Tongue (tissue), 2 donors: ENCODE results near the gene RHOH. TPM values are rescaled to one million over a fixed set of nuclear protein-coding genes. Genes with fewer than 3 reads are reported as not detected.
"Not testable (repeated sequence)": the region's sequence is repeated elsewhere in the genome, so short reads cannot be mapped to it uniquely, and the experiment has no call there.

Source experiments
- DNase-seq: peaks from one replicate; pipeline ENCODE4 v3.0.0-alpha.2; 2015
- total RNA-seq: library from RNA; depleted of rRNA; stranded (reverse); fragments of >200 nt; gene quantifications from one replicate; pipeline ENCODE4 v1.2.3, GENCODE V29; 2014

Gene RHOH, protein sequence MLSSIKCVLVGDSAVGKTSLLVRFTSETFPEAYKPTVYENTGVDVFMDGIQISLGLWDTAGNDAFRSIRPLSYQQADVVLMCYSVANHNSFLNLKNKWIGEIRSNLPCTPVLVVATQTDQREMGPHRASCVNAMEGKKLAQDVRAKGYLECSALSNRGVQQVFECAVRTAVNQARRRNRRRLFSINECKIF
- total RNA-seq: 0.62 TPM

DNA sequence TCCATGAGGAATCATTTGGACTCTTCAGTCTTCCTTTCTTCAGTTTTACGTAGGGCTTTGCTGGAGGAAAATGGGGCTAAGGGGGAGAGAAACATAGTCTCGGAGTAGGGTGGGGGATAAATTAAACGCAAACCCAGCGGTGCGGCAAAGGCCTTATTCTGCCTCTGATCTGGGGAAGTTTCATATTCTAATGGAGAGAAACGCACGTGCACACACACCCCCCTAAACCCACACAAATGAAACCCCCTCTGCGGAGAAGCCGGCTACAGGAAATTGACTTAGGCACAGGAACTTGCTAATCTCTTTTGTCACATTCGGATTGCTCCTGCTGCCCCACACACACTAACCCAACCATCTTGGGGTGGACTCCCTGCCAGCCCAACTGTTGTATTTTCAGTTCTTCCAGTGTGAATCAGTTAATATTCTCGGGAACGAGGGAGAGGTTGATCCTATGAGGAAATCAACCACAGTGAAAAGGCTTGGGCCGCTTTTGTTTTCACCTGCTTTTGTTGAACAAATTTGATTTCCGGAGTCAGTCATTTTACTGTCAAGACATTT, at the start of gene RHOH:
TSS of gene RHOH (plus strand) at position 308 of the 558 bp plus-strand sequence. CDS start 46,356 bp downstream, outside the sequence.
- no peak for DNase-seq

DNA sequence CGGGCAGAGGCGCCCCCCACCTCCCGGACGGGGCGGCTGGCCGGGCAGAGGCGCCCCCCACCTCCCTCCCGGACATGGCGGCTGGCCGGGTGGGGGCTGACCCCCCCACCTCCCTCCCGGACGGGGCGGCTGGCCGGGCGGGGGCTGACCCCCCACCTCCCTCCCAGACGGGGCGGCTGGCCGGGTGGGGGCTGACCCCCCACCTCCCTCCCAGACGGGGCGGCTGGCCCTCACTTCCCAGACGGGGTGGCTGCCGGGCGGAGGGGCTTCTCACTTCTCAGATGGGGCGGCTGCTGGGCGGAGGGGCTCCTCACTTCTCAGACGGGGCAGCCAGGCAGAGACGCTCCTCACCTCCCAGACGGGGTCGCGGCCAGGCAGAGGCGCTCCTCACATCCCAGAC, 49.3 kb upstream of the RHOH start:
- DNase-seq: not testable (repeated sequence)

DNA sequence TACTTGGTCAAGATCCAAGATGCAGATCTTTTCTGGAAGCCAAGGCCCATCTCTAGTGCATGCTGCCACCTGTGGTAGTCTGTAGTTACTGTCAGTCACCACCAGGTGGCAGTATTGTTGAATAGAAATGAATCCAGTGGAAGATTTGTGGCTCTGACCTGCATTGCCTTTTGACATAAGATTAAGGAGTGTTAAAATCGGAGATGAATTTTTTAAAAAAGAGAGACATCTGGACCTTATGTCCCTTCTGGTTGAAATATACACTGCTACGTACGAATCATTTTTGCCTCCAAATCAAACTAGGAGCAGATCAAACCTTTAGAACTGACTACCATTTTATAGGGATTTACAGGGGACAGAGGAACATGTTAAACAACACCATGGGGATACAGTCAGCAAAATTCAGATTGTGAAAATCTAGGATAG, 46.9 kb upstream of the RHOH start:
- DNase-seq: peak; percentile 66

DNA sequence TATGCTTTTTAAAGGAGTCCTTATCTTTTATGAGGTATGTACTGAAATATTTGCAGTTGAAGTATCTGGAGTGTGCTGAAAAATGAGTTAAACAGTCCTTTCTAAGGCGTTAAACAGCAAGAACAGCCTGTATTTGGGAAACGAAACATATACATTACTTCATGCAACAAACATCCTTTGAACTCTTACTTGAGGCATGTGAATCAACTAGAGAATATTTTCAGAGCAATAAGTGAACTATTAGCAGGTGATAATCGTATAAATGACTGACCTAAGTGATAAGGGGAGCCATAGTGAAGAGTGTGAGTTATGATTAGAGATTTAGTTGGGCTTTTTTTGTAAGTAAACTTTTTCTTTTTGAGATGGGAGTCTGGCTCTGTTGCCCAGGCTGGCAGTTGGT, 45.9 kb upstream of the RHOH start:
- DNase-seq: no peak

DNA sequence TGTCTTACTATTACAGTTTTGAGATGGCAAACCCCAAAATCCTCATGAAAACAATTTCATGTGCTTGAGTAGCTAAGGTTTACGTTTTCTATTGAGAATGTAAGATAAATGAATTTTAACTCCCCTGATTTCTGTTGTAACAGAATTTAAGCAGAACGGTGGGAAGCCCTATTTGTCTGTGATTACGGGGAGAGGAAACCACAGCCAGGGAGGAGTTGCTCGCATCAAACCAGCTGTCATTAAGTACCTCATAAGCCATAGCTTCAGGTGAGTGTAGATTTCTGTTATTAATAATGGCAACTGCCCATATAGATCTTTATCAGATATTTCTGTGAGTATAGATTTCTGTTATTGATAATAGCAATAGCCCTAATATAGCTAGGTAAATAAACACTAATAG, 44.2 kb upstream of the RHOH start:
- no peak for DNase-seq

DNA sequence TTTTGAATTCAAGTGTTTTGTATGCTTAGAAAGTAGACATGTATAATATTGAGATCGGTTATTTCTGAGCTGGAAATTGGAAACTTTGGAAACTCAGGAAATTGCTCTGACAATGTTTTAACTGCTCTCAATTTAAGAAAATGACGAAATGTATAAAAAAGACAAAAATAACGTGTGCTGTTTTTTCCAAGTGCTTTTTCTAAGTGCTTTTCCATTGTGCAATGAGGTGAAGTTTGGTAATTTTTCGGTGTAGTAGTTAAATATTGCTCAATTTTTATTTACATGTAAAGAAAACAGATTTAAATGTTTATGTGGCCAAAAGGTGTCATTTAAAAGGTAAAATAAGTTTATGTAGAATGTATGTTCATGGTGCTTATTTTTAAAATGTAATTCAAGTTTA, 39.4 kb upstream of the RHOH start:
- no peak for DNase-seq

DNA sequence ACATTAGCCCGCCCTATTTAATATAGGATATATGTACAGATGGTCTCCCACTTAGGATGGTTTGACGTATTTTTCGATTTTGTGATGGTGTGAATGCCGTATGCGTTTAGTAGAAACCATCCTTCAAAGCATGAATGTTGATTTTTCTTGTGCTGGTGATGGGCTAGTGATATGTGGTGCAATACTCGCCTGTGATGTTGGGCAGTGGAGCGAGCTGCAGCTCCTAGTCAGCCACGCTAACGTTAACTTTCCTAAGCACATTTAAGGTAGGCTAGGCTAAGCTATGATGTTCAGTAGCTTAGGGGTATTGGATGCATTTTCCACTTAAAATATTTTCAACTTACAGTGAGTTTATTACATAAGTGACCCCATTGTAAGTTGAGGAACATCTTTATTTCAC, 36.6 kb upstream of the RHOH start:
- DNase-seq: no peak

DNA sequence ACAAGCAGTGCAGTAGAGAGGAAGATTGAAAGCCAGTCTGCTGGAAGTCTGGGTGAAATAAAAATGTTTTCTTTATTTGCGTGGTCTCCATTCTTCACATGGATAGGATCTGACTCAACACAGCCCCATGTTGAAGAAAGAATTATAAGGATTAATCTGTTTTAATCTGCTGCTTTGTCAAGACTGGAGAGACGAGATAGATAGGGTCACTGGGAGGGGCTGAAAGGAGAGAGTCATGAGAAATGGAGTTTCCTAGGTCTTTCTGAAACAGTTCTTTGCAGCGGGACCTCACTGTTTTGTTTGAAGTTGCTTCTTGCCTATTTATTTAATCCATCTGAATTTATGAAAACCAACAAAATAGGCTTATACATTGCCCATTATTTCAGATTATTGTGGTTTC, 32.4 kb upstream of the RHOH start:
- DNase-seq: no peak

DNA sequence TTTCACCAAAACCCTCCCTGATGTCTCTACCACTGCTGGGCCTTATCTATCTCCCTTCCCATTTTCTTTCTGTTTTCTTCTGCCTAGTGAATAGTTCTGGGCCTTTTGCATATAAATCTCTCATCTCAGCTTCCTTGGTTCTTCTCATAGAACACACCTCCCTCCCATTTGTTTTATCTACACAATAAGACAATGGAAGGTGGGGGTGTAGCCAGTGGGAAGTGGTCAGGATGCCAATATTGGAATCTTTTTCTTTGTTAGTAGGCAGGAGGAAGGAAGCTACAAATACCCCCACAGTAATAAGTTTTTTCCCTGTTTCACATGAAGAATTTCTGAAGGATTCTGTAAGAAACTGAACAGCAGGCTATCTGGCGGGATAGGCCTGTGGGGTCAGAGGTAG, 30.9 kb upstream of the RHOH start:
- no peak for DNase-seq

DNA sequence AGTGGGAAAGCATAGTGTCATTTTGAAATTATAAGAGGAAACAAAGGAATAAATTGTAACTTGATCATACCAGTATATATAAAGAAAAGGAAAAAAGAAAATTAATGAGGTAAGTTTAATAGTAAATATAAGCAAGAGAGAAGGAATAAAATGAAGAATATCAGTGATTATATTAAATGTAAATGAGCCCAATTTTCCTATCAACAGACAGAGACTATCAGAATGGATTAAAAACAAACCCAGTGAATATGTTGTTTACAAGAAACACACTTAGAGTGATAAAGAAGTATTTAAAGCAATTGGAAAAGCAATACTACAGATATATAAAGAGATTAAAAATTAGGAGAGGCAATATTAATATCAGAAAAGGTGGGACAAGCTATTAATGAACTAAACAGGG, 28.8 kb upstream of the RHOH start:
- DNase-seq: no peak

DNA sequence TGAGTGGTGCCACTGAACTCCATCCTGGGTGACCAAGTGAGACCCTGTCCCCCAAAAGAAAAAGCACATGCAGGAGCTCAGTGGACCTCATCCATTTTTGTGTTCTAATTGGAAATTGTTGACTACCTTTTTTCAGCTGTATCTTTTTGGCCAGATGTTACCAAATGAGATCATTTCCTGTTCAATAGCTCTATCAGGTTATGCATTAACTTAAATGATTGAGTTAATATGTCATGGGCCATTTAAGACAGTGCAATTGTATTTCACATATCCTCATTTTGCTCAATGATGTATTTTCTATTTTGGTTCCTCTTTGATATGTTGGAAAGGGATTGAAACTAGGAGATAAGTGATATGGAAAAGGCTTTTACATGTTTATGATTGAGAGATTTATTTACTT, 26.2 kb upstream of the RHOH start:
- DNase-seq: no peak

DNA sequence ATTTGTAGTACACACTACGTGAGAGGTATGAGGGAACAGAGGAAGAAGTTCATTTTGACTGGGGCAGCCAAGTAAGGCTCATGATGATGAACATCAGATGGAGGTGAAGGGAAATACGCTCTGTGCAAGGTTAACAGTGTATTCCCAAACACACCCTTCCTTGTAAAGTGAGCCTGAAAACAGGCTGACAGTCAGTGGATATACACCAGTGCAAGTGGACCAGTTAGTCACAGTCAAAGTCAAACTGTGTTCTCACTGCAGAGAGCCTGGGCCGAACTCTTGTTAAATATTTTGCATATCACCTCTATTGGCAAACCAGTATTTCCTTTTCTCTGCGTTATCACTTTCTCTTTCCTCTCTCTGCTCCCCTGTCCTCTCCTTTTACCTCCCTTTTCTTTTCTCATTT, 23.4 kb upstream of the RHOH start:
- DNase-seq: no peak

DNA sequence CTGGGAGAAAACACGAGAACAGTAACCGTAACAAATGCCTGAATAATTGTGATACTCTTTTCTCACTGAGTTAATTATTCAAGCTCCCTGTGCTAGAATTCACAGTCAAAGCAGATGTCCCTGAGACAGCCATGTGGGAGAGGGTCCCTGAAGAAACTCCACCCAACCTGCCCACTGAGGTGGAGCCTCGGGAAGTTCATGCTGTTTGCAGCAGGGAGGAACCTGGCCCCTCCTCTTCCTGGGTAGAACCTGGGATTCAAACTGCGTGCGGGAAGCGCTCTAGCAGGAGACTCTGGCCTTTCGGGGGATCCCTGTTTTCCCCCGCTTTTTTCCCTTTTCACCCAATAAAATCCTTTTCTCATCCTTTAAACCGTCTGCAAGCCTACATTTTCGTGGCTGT, 20.2 kb upstream of the RHOH start:
- peak; percentile 21 for DNase-seq

DNA sequence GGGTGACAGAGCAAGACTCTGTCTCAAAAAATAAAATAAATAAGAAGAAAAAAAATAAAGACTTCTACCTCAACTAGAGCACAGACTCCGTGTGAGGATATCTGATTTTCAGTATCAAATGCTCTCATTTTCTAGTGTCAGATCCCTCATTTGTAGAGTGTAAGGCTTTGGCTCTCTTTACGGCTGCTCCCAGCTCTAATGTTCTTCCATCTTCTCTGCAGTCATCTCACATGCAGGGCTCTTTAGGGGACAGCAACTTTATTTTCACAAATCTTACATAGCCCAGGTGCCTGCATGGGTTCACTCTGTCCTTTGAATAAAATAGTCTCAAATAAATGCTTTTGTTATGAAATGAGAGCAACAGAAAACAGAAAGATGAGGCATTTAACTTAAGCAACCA, 19.2 kb upstream of the RHOH start:
- no peak for DNase-seq

DNA sequence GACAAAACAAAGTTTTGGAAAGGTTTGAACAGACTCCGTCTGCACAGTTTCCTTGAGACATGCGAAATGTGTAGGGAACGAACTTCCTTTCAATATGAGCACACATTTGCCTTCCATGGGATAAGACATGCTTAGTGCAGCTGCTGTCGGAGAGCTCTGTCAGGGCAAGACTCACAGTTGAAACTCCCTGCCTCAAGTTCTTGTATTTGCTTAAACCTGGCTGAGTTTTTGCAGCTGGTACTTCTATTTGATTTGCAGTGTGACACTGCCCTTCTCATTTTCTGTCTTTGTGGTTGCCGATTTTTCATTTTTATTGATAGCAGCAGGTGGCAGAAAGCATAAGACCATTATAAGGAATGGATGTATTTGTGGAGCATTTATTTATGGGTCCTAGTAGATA, 18.2 kb upstream of the RHOH start:
- peak; percentile 84 for DNase-seq

DNA sequence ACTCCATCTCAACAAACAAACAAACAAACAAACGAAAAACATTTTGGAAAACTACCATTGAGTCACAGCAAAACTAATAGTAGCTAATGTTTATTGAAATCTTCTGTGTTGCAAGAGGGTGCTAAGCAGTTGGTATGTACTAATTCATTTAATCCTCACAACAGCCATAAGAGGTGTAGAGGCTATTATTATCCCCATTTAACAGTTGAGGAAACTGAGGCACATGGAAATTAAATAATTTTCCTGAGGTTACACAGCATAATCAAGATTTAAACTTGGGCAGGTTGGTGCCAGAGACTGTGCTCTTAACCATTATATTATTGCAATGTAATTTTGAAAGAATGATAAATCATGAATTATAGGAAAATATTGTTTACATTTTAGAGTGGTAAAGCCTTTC, 17.5 kb upstream of the RHOH start:
- no peak for DNase-seq

DNA sequence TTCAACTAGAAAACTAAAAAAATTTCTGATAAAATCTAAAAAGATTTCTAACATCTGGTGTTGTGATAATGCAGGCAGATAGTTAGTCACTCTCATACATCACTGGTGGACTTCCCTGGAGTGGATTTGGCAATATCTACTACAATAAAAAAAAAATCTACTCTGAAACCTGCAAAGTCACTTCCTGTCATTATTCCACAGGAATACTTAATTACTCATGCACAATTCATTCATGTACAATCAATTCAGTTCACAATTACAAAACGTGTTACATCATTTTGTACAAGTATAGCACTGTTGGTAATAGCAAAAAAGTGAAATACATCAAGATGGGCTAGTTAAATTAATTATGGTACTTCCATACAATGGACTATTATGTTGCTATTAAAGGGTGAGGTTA, 16.5 kb upstream of the RHOH start:
- no peak for DNase-seq

DNA sequence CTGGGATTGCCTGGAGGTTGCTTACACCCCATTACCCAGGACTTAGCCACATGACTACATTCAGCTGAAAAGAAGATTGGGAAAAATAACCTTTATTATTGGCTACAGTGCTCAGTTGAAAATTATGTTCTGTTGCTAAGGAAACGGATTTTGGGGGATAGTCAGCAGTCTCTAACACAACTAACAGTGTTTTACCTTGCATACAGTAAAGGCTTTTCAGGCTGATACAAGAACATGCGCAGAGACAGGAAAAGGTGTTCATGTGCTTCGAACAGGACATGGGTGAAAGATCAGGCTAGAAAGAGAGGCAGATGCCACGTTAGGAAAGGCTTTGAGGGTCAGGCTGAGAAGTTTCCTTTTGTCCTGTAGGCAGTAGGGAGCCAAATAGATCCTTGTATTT, 14.8 kb upstream of the RHOH start:
- no peak for DNase-seq

DNA sequence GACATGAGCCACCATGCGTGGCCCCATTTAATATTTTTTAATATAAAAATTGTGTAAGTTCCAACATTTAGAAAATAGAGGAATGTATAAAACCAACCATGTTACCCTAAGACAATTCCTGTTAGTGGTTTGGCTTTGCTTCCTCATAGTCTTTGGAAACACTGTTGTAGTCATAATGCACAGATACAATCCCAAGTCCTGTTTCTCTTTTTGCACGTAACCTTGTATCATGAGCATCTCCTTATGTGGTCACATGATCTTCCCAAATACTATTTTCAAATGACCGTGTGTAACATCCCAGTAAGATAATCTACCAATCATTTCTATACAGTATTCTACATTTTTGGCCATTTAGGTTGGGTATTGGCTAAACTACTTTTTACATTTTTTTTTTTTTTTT, 13.9 kb upstream of the RHOH start:
- no peak for DNase-seq

DNA sequence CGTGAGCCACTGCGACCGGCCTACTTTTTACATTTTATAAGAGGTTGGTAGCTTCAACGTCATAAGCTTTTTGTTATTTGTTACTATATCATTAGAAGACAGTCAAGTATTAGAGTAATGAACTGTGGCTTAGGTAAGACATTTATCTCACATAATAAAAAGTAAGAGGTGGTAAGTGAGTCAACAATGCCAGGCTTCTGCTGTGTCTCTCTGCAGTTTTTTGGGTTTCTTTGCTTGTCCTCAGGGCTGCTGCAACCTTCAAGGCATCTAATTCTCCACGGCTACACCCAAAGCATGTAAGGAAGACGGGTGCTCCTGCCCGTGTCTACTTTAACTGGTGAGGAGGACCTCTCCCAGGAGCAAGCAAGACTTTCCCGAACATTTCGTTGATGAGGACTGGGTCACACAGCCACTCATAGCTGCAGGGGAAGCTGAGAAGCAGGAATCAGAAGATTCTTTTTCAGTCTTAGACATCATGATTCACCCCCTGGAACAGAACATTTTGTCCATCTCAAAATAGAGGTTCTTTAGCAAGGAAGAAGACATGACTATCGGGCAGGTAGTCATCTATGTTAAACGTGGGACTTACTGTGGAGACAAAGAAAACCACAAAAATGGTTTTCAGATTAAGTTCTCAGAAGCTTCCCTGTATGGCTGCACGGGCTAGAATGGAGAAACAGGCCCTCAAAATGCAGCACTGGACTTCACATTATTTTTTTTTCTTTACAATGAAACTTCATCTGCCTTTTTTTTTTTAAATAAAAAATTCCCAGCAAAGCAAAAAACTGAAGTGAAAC, 13.0 kb upstream of the RHOH start:
- DNase-seq: no peak

DNA sequence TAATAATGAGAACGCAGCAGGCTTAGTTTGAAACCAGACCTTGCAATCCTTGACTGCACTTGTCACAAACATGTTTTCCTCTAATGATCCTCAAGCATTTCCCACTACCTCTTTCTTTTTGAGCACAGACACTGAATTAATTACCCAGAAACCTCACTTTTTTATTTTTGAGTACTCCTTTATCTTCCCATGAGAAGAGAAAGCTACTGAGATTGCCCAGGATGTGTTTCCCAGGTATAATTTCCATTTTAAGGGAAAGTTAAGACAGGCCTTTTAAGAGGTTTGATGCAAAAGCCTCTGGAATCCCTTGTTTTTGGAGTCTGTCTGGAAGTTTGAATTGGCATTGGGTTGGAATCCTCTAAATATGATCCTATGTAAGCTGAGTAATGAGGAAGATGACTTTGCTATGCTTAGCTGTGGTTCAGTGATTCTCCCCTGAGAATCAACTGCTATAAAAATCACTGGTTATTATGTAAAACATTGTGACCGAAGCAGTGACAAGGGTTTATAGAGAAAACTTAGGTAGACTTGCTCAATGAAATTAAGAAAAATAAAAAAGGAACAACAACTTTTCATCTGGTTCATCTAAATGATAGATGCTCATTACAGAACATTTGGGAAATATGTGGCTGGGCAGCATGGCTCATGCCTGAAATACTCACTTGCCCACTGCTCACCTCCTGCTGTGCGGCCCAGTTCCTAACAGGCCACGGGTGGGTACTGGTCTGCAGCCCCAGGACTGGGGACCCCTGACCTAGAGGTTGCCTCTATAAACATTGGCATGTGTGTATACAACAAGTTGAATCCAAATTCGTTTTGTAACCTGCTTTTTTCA, 10.8 kb upstream of the RHOH start:
- no peak for DNase-seq

DNA sequence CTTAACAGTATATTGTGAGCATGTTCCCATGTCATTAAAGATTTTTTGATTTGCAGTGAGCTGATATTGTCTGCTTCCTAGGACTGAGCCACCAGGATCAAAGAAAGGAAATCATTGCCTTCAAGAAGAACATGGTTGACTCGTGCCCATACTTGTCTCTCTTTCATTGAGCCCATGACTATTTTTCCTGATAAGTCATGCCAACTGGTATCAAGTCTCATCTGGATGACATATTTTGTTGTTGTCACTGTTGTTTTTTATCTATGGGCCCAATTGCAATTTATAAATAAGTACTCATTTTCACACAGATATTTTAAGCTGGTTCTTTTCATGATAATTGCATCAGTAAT, 10.2 kb upstream of the RHOH start:
- DNase-seq: no peak

DNA sequence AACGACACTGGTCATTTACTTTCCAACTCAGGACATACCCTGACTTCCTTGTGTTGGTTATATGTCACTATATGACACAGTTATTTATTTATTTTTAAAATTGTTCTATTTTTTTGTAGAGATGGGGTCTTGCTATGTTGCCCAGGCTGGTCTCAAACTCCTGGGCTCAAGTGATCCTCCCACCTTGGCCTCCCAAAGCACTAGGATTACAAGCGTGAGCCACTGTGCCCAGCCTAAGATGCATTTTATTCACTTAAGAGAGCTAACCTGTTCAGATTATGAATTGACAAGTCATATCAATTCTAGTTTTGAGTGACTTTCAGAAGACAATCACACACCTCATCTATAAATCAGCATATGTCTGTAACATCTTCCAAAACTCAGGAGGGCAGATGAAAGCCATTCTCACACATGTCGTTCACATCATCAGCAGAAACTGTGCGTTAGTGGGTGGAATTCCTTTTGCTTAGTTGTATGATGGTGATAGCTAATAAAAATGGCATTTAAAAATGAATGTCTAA, 9.4 kb upstream of the RHOH start:
- DNase-seq: no peak
